Upper lobe of right lung (tissue), 1 donor: ENCODE data around the gene CERS3. TPM values are rescaled to one million over a fixed set of nuclear protein-coding genes. Genes with fewer than 3 reads are reported as not detected.
A peak's percentile ranks its signal among the peaks of the same experiment; 100 is the strongest.

Experiments
- ATAC-seq: fragments of 200-7000 bp; cut with Tn5 transposase; one replicate; pipeline ENCODE4 v1.9.1; 2020; ENCODE audit warnings: mild to moderate bottlenecking, moderate library complexity
- DNase-seq: peaks from one replicate; pipeline ENCODE4 v3.0.0-alpha.2; 2020
- H3K27ac ChIP-seq: fragments of 200-600 bp; one replicate; pipeline ENCODE4 v1.8.0; 2022
- H3K27me3 ChIP-seq: fragments of 200-600 bp; one replicate; pipeline ENCODE4 v1.8.0; 2022; ENCODE audit warnings: mild to moderate bottlenecking
- H3K36me3 ChIP-seq: fragments of 200-600 bp; one replicate; pipeline ENCODE4 v1.8.0; 2022
- H3K4me1 ChIP-seq: fragments of 200-600 bp; one replicate; pipeline ENCODE4 v1.8.0; 2022
- H3K4me3 ChIP-seq: fragments of 200-600 bp; one replicate; pipeline ENCODE4 v1.8.0; 2022; ENCODE audit warnings: mild to moderate bottlenecking
- H3K9me3 ChIP-seq: fragments of 200-600 bp; one replicate; pipeline ENCODE4 v1.8.0; 2022
- intact Hi-C: fragments of 100-400 bp; cut with DNase I; formaldehyde crosslinking; loops from one replicate; pipeline ENCODE4 v1.11.0; 2022
- total RNA-seq: library from RNA; stranded (reverse); fragmentation: NEBNext Ultra II Directional; extraction: Animal tissue kit (Norgen Biotek cat#: 25700); gene quantifications from one replicate; pipeline ENCODE4 v1.2.1, GENCODE V29; 2021
- TF ChIP-seq, protein P1 (sequence below): fragments of 200-600 bp; IDR thresholded peaks from one replicate; pipeline ENCODE4 v1.8.0; 2022; ENCODE audit warnings: antibody characterized with exemption
- donor health status: DM: no; HTN: yes; CAD: no; lungs with severe emphysema.

Gene CERS3
- total RNA-seq, 1 donor from 2014 or later, result not detected

DNA sequence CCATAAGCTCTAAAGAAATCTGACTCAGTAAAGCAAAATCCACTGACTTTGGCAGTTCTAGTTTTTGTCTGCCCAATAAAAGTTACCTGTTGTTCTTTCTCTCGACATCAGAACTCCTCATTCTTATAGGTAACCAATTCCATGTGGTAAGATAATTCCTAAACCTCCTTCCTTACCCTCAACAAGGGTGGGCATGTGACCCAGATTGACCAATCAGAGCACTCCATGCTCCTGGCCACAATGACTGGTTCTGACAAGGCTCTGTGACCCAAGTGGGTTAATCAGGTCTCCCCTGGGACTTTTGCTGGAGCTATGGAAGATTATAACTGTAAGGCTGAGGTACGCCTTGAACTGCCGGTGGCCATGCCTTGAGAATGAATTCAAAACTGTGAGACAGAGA is 41.5 kb upstream of the CERS3 start:
- no peak for ATAC-seq
- Histone ChIP-seq H3K27ac (no peak overlapping the region), H3K27me3 (no peaks in the 10 kb centered on the region), H3K4me1 (no peaks in the 10 kb centered on the region), H3K9me3 (no peaks in the 10 kb centered on the region), H3K36me3 (peaks cover 33% of the 10 kb centered on the region), H3K4me3 (no peak overlapping the region)
- intact Hi-C loops, result no loop called here
- TF ChIP-seq, protein P1, sequence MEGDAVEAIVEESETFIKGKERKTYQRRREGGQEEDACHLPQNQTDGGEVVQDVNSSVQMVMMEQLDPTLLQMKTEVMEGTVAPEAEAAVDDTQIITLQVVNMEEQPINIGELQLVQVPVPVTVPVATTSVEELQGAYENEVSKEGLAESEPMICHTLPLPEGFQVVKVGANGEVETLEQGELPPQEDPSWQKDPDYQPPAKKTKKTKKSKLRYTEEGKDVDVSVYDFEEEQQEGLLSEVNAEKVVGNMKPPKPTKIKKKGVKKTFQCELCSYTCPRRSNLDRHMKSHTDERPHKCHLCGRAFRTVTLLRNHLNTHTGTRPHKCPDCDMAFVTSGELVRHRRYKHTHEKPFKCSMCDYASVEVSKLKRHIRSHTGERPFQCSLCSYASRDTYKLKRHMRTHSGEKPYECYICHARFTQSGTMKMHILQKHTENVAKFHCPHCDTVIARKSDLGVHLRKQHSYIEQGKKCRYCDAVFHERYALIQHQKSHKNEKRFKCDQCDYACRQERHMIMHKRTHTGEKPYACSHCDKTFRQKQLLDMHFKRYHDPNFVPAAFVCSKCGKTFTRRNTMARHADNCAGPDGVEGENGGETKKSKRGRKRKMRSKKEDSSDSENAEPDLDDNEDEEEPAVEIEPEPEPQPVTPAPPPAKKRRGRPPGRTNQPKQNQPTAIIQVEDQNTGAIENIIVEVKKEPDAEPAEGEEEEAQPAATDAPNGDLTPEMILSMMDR, result no peak
- no peak for DNase-seq

DNA sequence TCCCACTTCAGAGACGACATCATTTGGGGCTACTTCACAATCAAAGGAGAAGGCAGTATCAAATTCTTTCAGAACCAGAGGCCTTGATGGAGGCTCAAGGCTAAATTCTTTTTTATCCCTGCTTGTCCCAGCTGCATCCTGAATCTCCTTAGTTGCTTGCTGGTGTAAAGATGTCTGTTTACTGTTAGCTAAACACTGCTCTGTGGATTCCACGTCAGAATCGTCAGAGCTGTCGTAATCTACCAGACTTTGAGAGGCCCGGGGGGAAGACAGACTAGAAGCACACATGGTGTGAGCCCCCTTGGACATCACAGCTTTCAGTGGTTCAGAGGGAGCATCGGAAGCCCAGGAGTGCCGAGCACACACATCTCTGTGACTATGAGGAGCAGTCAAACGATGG is 40.6 kb upstream of the CERS3 start:
- H3K4me1 ChIP-seq, result no peaks in the 10 kb centered on the region
- H3K4me3 ChIP-seq, result no peak overlapping the region
- intact Hi-C loops, result no loop called here
- peaks cover 33% of the 10 kb centered on the region for H3K36me3 ChIP-seq
- H3K9me3 ChIP-seq, result no peaks in the 10 kb centered on the region
- TF ChIP-seq, protein P1, result no peak
- ATAC-seq (no peak), DNase-seq (no peak)
- no peak overlapping the region for H3K27ac ChIP-seq
- no peaks in the 10 kb centered on the region for H3K27me3 ChIP-seq

DNA sequence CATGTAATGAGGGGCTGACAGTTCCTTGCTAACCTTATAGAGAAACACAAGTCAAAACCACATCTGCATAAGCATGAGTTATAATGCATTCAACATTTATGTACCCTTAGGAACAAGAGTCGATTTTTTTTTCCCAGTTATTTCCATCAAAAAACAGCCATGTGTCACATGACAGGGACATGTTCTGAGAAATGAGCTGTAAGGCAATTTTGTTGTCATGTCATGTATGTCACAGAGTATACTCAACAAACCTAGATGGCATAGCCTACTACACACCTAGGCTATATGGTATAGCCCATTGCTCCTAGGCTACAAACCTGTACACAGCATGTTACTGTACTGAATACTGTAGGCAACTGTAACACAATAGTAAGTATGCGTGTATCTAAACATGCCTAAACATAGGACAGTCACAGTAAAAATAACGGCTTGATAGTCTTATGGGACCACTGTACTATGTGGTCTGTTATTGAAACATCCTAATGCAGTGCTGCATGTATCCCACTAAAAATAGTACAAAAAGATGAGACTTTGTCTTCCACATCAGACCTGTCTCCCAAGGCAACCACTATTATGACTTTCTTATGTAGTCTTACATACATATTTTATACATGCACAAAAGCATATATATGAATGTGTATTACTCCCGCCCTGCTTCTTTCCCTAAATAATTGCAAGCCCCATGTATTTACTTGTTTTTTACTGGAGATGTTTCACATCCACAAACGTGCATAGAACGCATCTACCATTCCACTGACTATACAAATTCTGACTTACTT is 38.3 kb upstream of the CERS3 start:
- no peak for ATAC-seq

DNA sequence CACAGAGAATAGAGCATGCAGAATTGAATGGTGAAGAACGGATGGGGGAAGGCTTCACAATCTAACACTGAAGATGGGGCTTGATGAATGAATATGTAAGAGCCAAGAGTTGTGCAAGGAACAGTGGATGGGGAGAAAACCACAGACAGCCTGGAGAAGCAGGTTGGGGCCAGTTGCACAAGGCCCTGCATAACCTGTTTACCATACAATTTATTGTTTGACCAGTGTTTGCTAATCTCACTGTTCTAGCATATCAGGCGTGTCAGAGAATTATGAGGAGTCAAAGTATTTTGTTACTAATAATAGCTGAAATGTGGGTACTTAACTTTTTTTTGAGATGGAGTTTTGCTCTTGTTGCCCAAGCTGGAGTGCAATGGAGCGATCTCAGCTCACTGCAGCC is 36.8 kb upstream of the CERS3 start:
- H3K9me3 ChIP-seq, result no peaks in the 10 kb centered on the region
- no peaks in the 10 kb centered on the region for H3K4me1 ChIP-seq
- H3K27ac ChIP-seq, result no peak overlapping the region
- TF ChIP-seq, protein P1, result no peak
- intact Hi-C loops, result no loop called here
- no peak overlapping the region for H3K4me3 ChIP-seq
- DNase-seq (no peak), ATAC-seq (peak; percentile 66)
- peaks cover 12% of the 10 kb centered on the region for H3K36me3 ChIP-seq
- no peaks in the 10 kb centered on the region for H3K27me3 ChIP-seq

More for the DNA sequence above, 38.3 kb upstream of the CERS3 start:
- no peaks in the 10 kb centered on the region for H3K4me1 ChIP-seq
- no peak overlapping the region for H3K27ac ChIP-seq
- TF ChIP-seq, protein P1, result no peak
- no peaks in the 10 kb centered on the region for H3K27me3 ChIP-seq
- intact Hi-C loops, result no loop called here
- H3K9me3 ChIP-seq, result no peaks in the 10 kb centered on the region
- H3K4me3 ChIP-seq, result no peak overlapping the region
- peaks cover 21% of the 10 kb centered on the region for H3K36me3 ChIP-seq
- no peak for DNase-seq

DNA sequence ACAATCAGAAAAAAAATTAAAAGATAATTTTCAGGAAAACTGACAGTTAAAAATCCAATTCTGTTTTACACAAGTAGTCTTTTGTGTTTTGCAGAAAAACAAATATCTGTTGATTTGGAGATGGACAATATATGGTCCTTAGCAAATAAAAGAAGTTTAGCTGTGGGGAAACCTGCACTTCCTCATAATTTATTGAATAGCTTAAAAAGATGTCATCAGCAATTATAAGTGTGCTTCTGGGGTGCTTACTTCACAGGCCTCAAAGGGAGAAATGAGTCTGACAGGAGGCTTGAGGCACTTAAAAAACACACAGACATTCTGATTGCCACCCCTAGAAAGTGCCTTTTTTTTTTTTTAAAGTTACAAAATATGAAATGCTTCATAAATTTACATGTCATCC is 31.6 kb upstream of the CERS3 start:
- Histone ChIP-seq H3K4me1 (no peaks in the 10 kb centered on the region), H3K36me3 (no peaks in the 10 kb centered on the region), H3K4me3 (no peak overlapping the region), H3K27me3 (no peaks in the 10 kb centered on the region), H3K9me3 (no peaks in the 10 kb centered on the region), H3K27ac (no peak overlapping the region)
- DNase-seq (no peak), ATAC-seq (no peak)
- intact Hi-C loops, result no loop called here
- TF ChIP-seq, protein P1, result no peak
